GM10266 (cell line): ENCODE measurements around the gene CLDN9.

Source experiments
- DNase-seq: peaks from one replicate; pipeline ENCODE4 v3.0.0; 2012; ENCODE audit errors: extremely low spot score
- CTCF ChIP-seq: IDR thresholded peaks from 2 replicates; pipeline ENCODE4 v1.5.1; 2012; ENCODE audit warnings: mild to moderate bottlenecking, low read depth; ENCODE audit not compliant: control insufficient read depth, insufficient read depth; ENCODE audit errors: missing control alignments

CLDN9 gene

DNA sequence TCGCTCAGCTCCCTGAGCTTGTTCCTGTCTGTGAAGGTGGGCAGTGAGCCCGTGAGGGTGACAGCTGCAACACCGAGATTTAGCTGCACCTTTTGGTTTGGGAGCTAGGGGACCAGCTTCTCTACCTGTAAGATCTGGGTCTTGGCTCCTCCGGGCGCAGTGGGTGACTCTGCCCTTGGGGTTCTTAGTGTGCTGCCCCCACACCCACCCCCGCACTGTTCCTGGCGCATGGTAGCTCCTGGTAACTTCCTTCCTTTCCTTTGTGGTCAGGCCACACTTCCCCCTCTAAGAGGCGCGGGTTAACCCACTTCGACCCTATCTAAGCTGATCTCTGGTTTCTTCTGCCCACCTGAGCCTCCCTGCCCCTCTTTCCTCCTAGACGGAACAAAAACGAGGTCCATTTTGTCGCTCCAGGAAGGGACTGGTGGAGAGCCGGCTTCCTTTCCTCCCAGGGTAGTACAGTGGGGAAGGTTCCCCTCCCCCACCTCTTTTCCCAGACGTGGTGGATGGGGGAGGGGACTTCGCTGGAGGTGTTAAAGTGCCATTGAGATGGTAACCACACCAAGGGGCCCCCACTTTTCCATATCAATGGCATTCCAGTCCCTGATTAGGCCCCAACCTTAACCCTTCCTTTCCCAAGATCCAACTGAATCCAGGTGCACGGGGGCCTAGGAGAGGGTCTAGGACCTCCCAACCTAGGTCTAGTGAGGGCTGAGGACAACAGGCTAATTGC is 4.6 kb upstream of the CLDN9 start:
- TF ChIP-seq CTCF: no peak
- no peak for DNase-seq

- no peak for DNase-seq
- no peak for TF ChIP-seq CTCF
These were observed 4.1 kb upstream of the CLDN9 start for GRCh38 chr16:3008690-3009037.

DNA sequence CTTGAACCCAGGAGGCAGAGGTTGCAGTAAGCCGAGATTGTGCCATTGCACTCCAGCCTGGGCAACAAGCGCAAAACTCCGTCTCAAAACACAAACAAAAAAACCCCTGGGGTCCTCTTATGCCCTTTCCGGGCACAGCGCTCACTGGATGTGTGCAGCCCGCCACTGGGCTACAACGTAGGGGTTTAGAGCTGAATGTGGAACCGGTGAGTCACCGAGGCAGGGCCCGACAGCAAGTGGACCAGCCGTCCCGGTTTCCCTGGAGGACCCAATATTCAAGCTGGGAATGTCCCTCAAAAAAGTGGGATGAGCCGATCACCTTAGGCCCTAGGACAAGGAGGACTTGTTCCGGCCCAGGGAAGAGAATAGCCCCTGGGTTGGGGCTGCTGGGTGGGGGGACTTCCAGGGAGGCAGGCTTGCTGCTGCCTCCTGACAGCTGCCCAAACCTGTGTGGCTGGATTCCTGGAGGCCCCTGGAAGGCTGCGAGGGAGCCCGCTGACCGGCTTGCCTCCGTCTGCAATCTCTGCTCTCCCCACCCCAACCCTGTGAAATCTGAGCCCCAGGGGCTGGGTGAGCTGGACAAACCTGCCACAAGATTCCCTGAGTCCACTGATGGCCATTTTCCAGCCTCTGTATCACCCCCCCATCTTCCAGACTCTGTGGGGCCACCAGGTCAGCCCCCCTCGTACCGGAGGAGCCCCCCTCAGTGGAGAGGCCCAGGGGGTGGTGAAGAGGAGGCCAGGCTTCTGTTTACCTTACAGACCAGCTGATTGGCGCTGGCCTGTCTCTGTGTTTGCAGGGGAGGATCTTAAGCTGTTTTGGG is 2.9 kb upstream of the CLDN9 start:
- TF ChIP-seq CTCF: no peak
- DNase-seq: no peak

DNA sequence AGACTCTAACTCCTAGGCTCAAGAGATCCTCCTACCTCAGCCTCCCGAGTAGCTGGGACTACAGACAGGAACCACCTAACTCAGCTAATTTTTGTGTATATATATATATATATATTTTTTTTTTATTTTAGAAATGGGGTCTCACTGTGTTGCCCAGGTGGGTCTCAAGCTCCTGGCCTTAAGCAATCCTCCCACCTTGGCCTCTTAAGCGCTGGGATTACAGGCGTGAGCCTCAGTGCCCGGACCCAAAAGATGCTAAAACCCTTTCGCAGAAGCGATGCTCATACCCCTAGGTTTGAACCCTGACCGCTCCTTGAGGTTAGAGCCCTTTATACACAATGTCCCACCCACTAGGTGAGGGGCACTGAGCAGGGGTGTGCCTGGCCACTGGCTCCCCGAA is 2.2 kb upstream of the CLDN9 start:
- no peak for DNase-seq
- no peak for TF ChIP-seq CTCF

- no peak for TF ChIP-seq CTCF
- no peak for DNase-seq
These were observed 477 bp upstream of the CLDN9 start for GRCh38 chr16:3012246-3012645.

DNA sequence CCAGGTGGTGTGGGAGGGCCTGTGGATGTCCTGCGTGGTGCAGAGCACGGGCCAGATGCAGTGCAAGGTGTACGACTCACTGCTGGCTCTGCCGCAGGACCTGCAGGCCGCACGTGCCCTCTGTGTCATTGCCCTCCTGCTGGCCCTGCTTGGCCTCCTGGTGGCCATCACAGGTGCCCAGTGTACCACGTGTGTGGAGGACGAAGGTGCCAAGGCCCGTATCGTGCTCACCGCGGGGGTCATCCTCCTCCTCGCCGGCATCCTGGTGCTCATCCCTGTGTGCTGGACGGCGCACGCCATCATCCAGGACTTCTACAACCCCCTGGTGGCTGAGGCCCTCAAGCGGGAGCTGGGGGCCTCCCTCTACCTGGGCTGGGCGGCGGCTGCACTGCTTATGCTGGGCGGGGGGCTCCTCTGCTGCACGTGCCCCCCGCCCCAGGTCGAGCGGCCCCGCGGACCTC is 798 bp downstream of the CLDN9 start:
- TF ChIP-seq CTCF: no peak
- DNase-seq: no peak
